NB4 (cell line): Measurements from ENCODE around the gene IL31.

ENCODE experiments used
- DNase-seq: peaks from one replicate; pipeline ENCODE4 v3.0.0; 2010; ENCODE audit warnings: low read depth
- H3K4me3 ChIP-seq: one replicate; pipeline ENCODE4 v1.5.1; 2011; ENCODE audit warnings: mild to moderate bottlenecking, low read depth, low read length, moderate library complexity
- MYC ChIP-seq: IDR thresholded peaks from 2 replicates; pipeline ENCODE4 v1.6.1; 2011; ENCODE audit warnings: low read depth, low read length
- POLR2A ChIP-seq: IDR thresholded peaks from 2 replicates; pipeline ENCODE4 v1.6.1; 2011; ENCODE audit warnings: mild to moderate bottlenecking; ENCODE audit not compliant: insufficient read length; ENCODE audit errors: extremely low read depth
- TF ChIP-seq, protein P1 (sequence below): IDR thresholded peaks from 2 replicates; pipeline ENCODE4 v1.6.1; 2011; ENCODE audit warnings: low read depth, low read length
- TF ChIP-seq, protein P2 (sequence below): IDR thresholded peaks from one replicate; pipeline ENCODE4 v1.5.1; 2012; ENCODE audit warnings: low read depth, low read length

Gene IL31

DNA sequence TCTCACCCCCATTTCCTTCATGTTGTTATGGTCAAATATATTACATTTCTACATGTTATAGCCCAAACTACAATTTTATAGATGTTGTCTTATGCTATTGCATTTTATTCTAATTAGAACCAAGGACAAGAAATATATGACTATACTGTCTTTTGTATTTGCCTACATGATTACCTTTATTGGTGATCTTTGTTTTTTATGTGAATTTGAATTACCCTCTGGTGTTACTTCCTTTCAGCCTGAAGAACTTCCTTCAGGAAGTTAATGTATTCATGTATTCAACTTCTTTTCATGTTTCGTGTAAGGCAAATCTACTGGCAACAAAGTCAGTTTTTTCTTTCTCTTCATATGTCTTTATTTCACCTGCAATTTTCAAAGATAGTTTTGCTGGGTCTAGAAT, 20.8 kb upstream of the IL31 start:
- H3K4me3 ChIP-seq, result no peak overlapping the region
- TF ChIP-seq MYC (no peak), POLR2A (no peak)
- TF ChIP-seq, protein P1, sequence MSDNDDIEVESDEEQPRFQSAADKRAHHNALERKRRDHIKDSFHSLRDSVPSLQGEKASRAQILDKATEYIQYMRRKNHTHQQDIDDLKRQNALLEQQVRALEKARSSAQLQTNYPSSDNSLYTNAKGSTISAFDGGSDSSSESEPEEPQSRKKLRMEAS, result no peak
- TF ChIP-seq, protein P2, sequence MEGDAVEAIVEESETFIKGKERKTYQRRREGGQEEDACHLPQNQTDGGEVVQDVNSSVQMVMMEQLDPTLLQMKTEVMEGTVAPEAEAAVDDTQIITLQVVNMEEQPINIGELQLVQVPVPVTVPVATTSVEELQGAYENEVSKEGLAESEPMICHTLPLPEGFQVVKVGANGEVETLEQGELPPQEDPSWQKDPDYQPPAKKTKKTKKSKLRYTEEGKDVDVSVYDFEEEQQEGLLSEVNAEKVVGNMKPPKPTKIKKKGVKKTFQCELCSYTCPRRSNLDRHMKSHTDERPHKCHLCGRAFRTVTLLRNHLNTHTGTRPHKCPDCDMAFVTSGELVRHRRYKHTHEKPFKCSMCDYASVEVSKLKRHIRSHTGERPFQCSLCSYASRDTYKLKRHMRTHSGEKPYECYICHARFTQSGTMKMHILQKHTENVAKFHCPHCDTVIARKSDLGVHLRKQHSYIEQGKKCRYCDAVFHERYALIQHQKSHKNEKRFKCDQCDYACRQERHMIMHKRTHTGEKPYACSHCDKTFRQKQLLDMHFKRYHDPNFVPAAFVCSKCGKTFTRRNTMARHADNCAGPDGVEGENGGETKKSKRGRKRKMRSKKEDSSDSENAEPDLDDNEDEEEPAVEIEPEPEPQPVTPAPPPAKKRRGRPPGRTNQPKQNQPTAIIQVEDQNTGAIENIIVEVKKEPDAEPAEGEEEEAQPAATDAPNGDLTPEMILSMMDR, result no peak
- no peak for DNase-seq

DNA sequence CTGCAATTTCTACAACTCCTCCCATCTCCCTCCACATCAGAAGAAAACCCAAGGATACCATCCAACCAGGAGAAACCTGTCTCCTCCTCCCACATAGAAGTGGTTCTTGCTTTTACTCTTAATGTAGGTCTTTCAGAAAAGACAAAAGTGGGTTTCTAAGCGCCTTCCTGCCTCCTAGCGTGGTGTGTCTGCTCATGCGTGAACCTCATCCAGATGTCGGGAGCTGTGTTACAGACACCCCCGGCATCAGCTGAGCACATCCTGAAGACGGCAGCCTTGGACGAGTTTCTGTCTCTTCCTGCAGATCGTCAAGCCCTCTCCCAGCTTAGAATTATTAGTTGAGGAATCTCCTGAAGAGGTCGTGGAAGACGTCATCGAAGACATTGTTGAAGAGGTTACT, 18.4 kb upstream of the IL31 start:
- TF ChIP-seq, protein P2, result no peak
- TF ChIP-seq POLR2A, result no peak
- TF ChIP-seq, protein P1, result no peak
- TF ChIP-seq MYC, result no peak
- no peak for DNase-seq
- no peak overlapping the region for H3K4me3 ChIP-seq

DNA sequence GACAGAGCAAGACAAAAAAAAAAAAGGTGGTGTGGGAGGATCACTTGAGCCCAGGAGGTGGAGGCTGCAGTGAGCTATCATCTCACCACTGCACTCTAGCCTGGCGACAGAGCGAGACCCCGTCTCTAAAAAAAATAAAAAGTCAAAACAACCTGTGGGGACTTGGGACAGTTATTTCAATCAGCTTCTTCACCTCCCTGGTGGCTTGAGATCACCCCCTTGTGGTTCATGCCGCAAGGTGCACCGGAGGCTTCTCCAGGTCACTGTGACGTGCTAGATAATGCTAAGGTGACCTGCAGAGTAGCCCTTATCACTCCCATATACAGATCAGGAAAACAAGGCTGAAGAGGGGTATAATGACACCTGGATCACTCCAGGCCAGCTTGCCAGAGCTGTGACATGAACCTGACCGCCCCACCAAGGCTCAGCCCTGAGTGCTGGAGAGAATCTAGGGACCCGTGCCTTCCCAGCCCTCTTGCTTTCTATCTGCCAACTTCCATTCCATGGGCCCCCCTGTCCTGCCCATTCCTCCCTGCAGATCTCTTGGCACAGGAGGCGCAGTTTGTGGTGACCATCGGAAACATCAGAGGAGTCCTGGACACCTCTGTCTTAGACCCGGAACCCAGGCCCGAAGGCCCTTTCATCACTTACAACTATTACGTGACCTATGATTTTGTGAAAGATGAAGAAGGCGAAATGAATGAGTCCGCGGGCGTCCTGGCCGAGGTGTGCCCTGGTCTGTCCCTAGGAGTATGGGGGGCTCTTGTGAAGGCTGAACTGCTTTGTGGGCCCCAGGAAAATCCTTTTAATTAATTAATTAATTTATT, 17.0 kb upstream of the IL31 start:
- TF ChIP-seq POLR2A (no peak), MYC (0 out of 2 replicates have a peak, but pooled peaks have one; percentile 9)
- TF ChIP-seq, protein P2, result peak; percentile 99
- TF ChIP-seq, protein P1, result peak; percentile 50; the same call in 1 of the 2 replicates
- no peak overlapping the region for H3K4me3 ChIP-seq
- DNase-seq, result peak; percentile 82

DNA sequence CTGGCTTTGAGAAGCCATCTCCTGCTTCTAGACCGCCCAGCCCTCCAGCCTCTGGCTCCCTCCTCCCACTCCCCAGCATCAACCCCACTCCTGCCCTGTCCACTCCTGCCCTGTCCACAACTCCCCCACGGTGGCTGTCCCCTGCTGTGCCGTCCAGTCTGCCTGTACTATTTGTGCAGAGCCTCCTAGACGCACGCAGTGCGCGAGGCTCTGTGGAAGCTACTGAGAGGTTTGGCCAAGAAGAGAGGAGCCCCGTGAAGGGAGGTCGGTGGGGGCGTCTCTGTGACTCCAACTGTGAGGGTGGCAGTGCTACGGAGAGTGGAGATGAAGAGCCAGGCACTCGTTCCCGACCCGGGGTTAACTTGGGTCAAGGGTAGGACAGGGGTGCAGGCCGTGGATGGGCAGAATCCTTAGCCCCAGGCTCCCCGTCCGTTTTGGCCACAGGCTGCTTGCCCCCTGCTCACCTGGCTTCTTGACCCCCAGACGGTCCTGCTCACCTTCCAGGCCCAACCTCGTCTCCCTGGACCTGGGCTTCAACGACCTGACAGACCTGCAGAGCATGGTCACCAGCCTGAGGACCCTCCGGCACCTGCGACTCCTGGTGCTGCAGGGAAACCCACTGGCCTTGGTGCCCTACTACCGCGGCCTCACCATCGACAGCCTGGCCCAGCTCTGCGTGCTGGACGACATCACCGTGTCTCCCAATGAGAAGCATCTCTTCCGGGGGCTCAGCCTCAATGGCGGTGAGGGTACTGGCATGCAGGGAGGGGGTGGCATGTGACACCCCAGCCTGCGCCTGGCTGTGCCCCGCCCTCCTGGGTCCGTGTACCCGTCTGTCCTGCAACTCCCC, 15.8 kb upstream of the IL31 start:
- no peak for DNase-seq
- TF ChIP-seq POLR2A (no peak), MYC (no peak)
- TF ChIP-seq, protein P2, result no peak
- TF ChIP-seq, protein P1, result no peak
- H3K4me3 ChIP-seq, result no peak overlapping the region

DNA sequence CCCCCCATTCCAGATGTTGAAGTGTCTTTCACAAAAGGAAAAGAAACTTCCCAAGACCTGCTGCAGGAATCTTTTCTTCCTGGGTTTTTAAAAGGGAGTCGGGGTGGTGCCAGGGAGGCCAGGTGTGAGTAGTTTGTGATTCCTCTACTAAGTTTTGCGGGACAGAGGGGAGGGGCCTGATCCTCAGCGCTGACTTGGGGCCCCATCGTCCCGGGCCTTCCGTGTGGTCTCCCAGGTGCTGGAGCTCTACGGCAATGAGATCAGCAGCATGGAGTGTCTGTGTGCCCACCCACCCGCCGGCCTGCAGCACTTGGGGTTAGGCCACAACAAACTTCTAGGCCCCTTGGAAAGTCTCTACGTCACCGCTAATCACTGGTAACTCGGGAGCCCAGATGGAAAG, 13.4 kb upstream of the IL31 start:
- no peak overlapping the region for H3K4me3 ChIP-seq
- no peak for DNase-seq
- TF ChIP-seq, protein P2, result no peak
- TF ChIP-seq POLR2A (no peak), MYC (no peak)
- TF ChIP-seq, protein P1, result no peak
